HCT116 (cell line): ENCODE results near the gene SYNJ2. TPM values are rescaled to one million over a fixed set of nuclear protein-coding genes. Genes with fewer than 3 reads are reported as not detected.

Source experiments
- ATAC-seq: fragments of 200-7000 bp; cut with Tn5 transposase; 2 replicates; pipeline ENCODE4 v1.9.1; 2020; ENCODE audit warnings: mild to moderate bottlenecking, moderate library complexity
- BruUV-seq: library from RNA; stranded (reverse); fragments of 400-500 nt; replicated peaks from 2 replicates; lab custom pipeline; 2021; lab: Mats Ljungman, UMichigan
- CTCF ChIA-PET: fragments of 300-600 bp; sonication (Branson Sonifier 250); formaldehyde crosslinking; loops from one replicate; lab custom pipeline; 2021; ENCODE audit warnings: antibody characterized with exemption; lab: Charles Lee
- POLR2A ChIA-PET: fragments of 300-600, 350-600 bp; sonication (Branson Sonifier 250); formaldehyde crosslinking; loops from one replicate; lab custom pipeline; 2021; ENCODE audit warnings: antibody characterized with exemption; lab: Charles Lee
- RAD21 ChIA-PET, 2 experiments: fragments of 300-600 bp; sonication (Branson Sonifier 250); formaldehyde crosslinking; loops; one replicate each; lab custom pipeline; 2023; ENCODE audit warnings: low total read pairs in 2 of 2; ENCODE audit not compliant: uncharacterized antibody in 2 of 2, unreplicated experiment in 2 of 2, low non-redundant PET in 1 of 2; lab: Charles Lee
- DNase-seq: peaks from one replicate; pipeline ENCODE4 v3.0.0-alpha.2; 2010; ENCODE audit warnings: low read depth, low spot score
- H2AFZ ChIP-seq: fragments of 200-600 bp; shearing (Covaris generic), sonication (generic); 2 replicates; pipeline ENCODE4 v1.6.1; 2017; ENCODE audit warnings: low read depth, mixed run types, mixed read lengths, antibody characterized with exemption, low read length; ENCODE audit not compliant: poor library complexity, severe bottlenecking
- H3K27ac ChIP-seq: 2 replicates; pipeline ENCODE4 v1.5.1; 2012; ENCODE audit warnings: low read depth, low read length
- H3K27me3 ChIP-seq: fragments of 200-600 bp; sonication (generic); 2 replicates; pipeline ENCODE4 v1.6.1; 2016; ENCODE audit warnings: mixed run types, low read length, mixed read lengths; ENCODE audit not compliant: insufficient read depth
- H3K36me3 ChIP-seq, 2 experiments: fragments of 200-500 bp in 1 of 2; fragments of 200-600 bp in 1 of 2; sonication (Bioruptor generic) in 1 of 2; sonication (generic) in 1 of 2; 2 replicates each; pipeline versions ENCODE4 v1.5.1 to v1.6.1; 2014 to 2016; ENCODE audit warnings: low read length in 2 of 2, inconsistent platforms in 1 of 2, mixed read lengths in 1 of 2, mixed run types in 1 of 2; ENCODE audit not compliant: insufficient read depth in 2 of 2, control insufficient read depth in 1 of 2
- H3K4me1 ChIP-seq, 2 experiments: fragments of 200-600 bp in 1 of 2; sonication (generic) in 1 of 2; 2 replicates each; pipeline versions ENCODE4 v1.5.1 to v1.6.1; 2012 to 2017; ENCODE audit warnings: low read length in 2 of 2, inconsistent platforms in 1 of 2, mild to moderate bottlenecking in 1 of 2, mixed read lengths in 1 of 2, mixed run types in 1 of 2, moderate library complexity in 1 of 2; ENCODE audit not compliant: insufficient read depth in 2 of 2, control insufficient read depth in 1 of 2
- H3K4me2 ChIP-seq: fragments of 200-600 bp; sonication (generic); 2 replicates; pipeline ENCODE4 v1.6.1; 2017; ENCODE audit warnings: mixed run types, low read length, mixed read lengths
- H3K4me3 ChIP-seq, 2 experiments: fragments of 200-600 bp in 1 of 2; sonication (generic) in 1 of 2; replicated peaks in 1 of 2; 2 replicates each; pipeline ENCODE4 v1.5.1; 2011 to 2016; ENCODE audit warnings: low read length in 2 of 2, control low read depth in 1 of 2, low read depth in 1 of 2, mild to moderate bottlenecking in 1 of 2, mixed read lengths in 1 of 2, mixed run types in 1 of 2
- H3K79me2 ChIP-seq: fragments of 200-600 bp; sonication (generic); 2 replicates; pipeline ENCODE4 v1.6.1; 2017; ENCODE audit warnings: mild to moderate bottlenecking, mixed run types, low read length, moderate library complexity, mixed read lengths; ENCODE audit not compliant: insufficient read depth
- H3K9ac ChIP-seq: fragments of 200-600 bp; sonication (generic); 2 replicates; pipeline ENCODE4 v1.6.1; 2016; ENCODE audit warnings: low read length, mixed read lengths
- H3K9me2 ChIP-seq: fragments of 200-600 bp; sonication (generic), shearing (Covaris generic); 2 replicates; pipeline ENCODE4 v1.6.1; 2017; ENCODE audit warnings: mixed run types, mild to moderate bottlenecking, moderate library complexity; ENCODE audit not compliant: insufficient read depth
- H3K9me3 ChIP-seq, 2 experiments: fragments of 200-500 bp in 1 of 2; fragments of 200-600 bp in 1 of 2; sonication (Bioruptor generic) in 1 of 2; sonication (generic) in 1 of 2; 2 replicates each; pipeline ENCODE4 v1.6.1; 2014 to 2017; ENCODE audit warnings: low read length in 2 of 2, mixed read lengths in 2 of 2, inconsistent platforms in 1 of 2, low read depth in 1 of 2, mild to moderate bottlenecking in 1 of 2, mixed run types in 1 of 2, moderate library complexity in 1 of 2; ENCODE audit not compliant: control insufficient read depth in 1 of 2, insufficient read depth in 1 of 2
- H4K20me1 ChIP-seq: fragments of 200-600 bp; sonication (generic), shearing (Covaris generic); 2 replicates; pipeline ENCODE4 v1.6.1; 2017; ENCODE audit warnings: mixed run types, mild to moderate bottlenecking, moderate library complexity; ENCODE audit not compliant: insufficient read depth
- CEBPB ChIP-seq: IDR thresholded peaks from 2 replicates; pipeline ENCODE4 v1.6.1; 2012; ENCODE audit warnings: low read depth
- ELF1 ChIP-seq: IDR thresholded peaks from 2 replicates; pipeline ENCODE4 v1.6.1; 2012; ENCODE audit warnings: low read depth, borderline replicate concordance
- EZH2phosphoT487 ChIP-seq: fragments of 200-600 bp; IDR thresholded peaks from 2 replicates; pipeline ENCODE4 v1.6.1; 2018; ENCODE audit warnings: antibody characterized with exemption, borderline replicate concordance
- RAD21 ChIP-seq: IDR thresholded peaks from 2 replicates; pipeline ENCODE4 v1.6.1; 2012; ENCODE audit warnings: low read depth, mild to moderate bottlenecking
- TCF7L2 ChIP-seq: IDR thresholded peaks from 2 replicates; pipeline ENCODE4 v1.7.0; 2011; ENCODE audit warnings: borderline replicate concordance, inconsistent platforms; ENCODE audit not compliant: insufficient read depth, insufficient read length; ENCODE audit errors: extremely low read depth
- intact Hi-C: fragments of 100-400 bp; cut with micrococcal nuclease; formaldehyde crosslinking; loops from 2 replicates; pipeline ENCODE4 v1.10.0; 2022
- total RNA-seq: library from RNA; stranded (reverse); gene quantifications from one replicate; pipeline ENCODE4 v1.2.1, GENCODE V29; 2021; ENCODE audit not compliant: unreplicated experiment
- TF ChIP-seq, protein P1 (sequence below): IDR thresholded peaks from 2 replicates; pipeline ENCODE4 v1.6.1; 2012; ENCODE audit warnings: low read depth

SYNJ2 gene
- total RNA-seq, 1 experiment from 2014 or later: 23.9 TPM

DNA sequence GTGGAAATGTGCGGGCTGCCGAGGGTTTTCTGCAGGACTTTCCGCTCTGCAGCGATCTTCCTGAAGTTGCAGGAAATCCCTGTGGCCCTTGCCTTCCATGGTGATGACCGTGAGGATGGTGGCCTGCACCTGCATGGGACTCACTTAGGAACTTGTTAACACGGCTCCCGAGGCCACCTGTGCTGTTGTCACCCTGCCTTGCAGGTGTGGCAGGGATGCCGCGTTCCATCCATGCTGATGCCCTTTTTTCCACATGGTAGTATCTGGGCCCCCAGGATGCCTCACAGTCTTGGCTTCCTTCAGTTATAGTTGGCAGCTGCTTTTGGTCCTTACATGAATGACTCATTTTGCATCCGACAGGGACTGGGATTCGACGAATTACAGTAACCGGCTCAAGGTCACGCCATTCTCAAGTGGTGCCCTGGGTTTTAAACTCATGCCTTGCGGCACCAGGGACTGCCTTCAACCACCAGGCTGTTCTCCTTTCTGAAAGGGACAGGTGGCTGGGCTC lies 37.2 kb downstream of the SYNJ2 start (continued):
- TF ChIP-seq, protein P1, sequence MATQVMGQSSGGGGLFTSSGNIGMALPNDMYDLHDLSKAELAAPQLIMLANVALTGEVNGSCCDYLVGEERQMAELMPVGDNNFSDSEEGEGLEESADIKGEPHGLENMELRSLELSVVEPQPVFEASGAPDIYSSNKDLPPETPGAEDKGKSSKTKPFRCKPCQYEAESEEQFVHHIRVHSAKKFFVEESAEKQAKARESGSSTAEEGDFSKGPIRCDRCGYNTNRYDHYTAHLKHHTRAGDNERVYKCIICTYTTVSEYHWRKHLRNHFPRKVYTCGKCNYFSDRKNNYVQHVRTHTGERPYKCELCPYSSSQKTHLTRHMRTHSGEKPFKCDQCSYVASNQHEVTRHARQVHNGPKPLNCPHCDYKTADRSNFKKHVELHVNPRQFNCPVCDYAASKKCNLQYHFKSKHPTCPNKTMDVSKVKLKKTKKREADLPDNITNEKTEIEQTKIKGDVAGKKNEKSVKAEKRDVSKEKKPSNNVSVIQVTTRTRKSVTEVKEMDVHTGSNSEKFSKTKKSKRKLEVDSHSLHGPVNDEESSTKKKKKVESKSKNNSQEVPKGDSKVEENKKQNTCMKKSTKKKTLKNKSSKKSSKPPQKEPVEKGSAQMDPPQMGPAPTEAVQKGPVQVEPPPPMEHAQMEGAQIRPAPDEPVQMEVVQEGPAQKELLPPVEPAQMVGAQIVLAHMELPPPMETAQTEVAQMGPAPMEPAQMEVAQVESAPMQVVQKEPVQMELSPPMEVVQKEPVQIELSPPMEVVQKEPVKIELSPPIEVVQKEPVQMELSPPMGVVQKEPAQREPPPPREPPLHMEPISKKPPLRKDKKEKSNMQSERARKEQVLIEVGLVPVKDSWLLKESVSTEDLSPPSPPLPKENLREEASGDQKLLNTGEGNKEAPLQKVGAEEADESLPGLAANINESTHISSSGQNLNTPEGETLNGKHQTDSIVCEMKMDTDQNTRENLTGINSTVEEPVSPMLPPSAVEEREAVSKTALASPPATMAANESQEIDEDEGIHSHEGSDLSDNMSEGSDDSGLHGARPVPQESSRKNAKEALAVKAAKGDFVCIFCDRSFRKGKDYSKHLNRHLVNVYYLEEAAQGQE: no peak
- TF ChIP-seq RAD21 (no peak), CEBPB (no peak), TCF7L2 (no peak)

DNA sequence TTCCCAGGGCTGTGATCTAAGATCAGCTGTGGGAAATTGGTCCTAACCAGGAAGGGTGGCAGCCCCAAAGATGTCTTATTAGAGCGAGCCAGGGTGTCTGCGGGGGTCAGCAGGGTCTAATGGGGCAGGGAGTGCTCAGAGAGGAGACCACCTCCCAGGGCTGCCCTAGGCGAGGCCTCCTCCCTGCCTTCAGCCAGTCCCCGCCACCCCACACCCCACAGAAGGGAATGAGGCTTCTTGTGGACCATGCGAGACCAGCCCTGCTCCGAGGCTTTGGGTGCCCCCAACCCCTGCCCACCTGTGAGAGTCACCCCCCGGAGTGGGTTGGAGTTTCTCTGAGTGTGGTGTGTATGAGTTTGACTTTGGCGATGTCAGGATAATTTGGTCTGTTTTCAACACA lies 37.8 kb downstream of the SYNJ2 start:
- no peak overlapping the region for H3K9ac ChIP-seq
- RAD21 ChIA-PET: no interaction called here
- H3K4me1 ChIP-seq: peaks cover 0 to 5% of the 10 kb centered on the region in 2 experiments; a peak in 1 of 4 replicates
- no peaks in the 10 kb centered on the region for H3K9me2 ChIP-seq
- intact Hi-C loops: no loop called here
- no peaks in the 10 kb centered on the region for H4K20me1 ChIP-seq
- no TSS peak for BruUV-seq
- DNase-seq: no peak
- peaks cover 20% of the 10 kb centered on the region for H3K79me2 ChIP-seq
- peaks cover 0 to 22% of the 10 kb centered on the region in 2 experiments; a peak in 2 of 4 replicates for H3K36me3 ChIP-seq
- TF ChIP-seq ELF1 (no peak), EZH2phosphoT487 (no peak), CEBPB (no peak)
- TF ChIP-seq, all 23 proteins: peak for 0
- no peak overlapping the region for H3K4me3 ChIP-seq
- H3K27me3 ChIP-seq: no peaks in the 10 kb centered on the region
- ChIA-PET CTCF (no interaction called here), POLR2A (no interaction called here)
- H3K4me2 ChIP-seq: no peak overlapping the region
- ATAC-seq: no peak
- H2AFZ ChIP-seq: no peak overlapping the region
- no peaks in the 10 kb centered on the region for H3K9me3 ChIP-seq
- no peak overlapping the region for H3K27ac ChIP-seq
